Measurements from ENCODE around the gene CDHR3. TPM values are rescaled to one million over a fixed set of nuclear protein-coding genes. Genes with fewer than 3 reads are reported as not detected.

Gene CDHR3
- total and polyA plus RNA-seq, 4 experiments from 2014 or later = 1.3 to 12.1 (median 6.7) TPM

- H3K4me3 Mint-ChIP-seq = no peak overlapping the region
- H3K27me3 ChIP-seq (ENCODE audit: insufficient read depth, low read length) = no peaks in the 10 kb centered on the region
- H3K36me3 Mint-ChIP-seq = no peaks in the 10 kb centered on the region
- CTCF ChIA-PET (ENCODE audit: partially characterized antibody) = no interaction called here
- no peak overlapping the region for H3K27ac Mint-ChIP-seq
- H3K27me3 Mint-ChIP-seq = peaks cover 0 to 8% of the 10 kb centered on the region in 2 donors
- no peak for DNase-seq
- no peak overlapping the region for H3K27ac ChIP-seq (ENCODE audit: low read depth, low read length)
- no peaks in the 10 kb centered on the region for H3K9me3 Mint-ChIP-seq
- no peaks in the 10 kb centered on the region for H3K36me3 ChIP-seq (ENCODE audit: insufficient read depth, low read length)
- no peak overlapping the region for H3K4me3 ChIP-seq (ENCODE audit: low read length in 2 of 2)
- intact Hi-C loops (cut with micrococcal nuclease) = no loop called here
- no peaks in the 10 kb centered on the region for H3K4me1 ChIP-seq (ENCODE audit: insufficient read depth, low read length)
- POLR2A ChIA-PET (ENCODE audit: partially characterized antibody) = no interaction called here
- H3K4me1 Mint-ChIP-seq = no peaks in the 10 kb centered on the region
- H3K9me3 ChIP-seq (ENCODE audit: control insufficient read depth in 1 of 2, low read length in 2 of 2) = no peaks in the 10 kb centered on the region
These were observed 24.0 kb downstream of the CDHR3 start for GRCh38 chr7:105987046-105987445.

- ChIA-PET CTCF (ENCODE audit: partially characterized antibody) (no interaction called here), POLR2A (ENCODE audit: partially characterized antibody) (no interaction called here)
- intact Hi-C loops (cut with micrococcal nuclease) = no loop called here
- H3K4me3 Mint-ChIP-seq = no peak overlapping the region
- H3K36me3 Mint-ChIP-seq = no peaks in the 10 kb centered on the region
- Histone ChIP-seq H3K4me3 (ENCODE audit: low read length in 2 of 2) (no peak overlapping the region), H3K36me3 (ENCODE audit: insufficient read depth, low read length) (no peaks in the 10 kb centered on the region), H3K4me1 (ENCODE audit: insufficient read depth, low read length) (no peaks in the 10 kb centered on the region), H3K27me3 (ENCODE audit: insufficient read depth, low read length) (no peaks in the 10 kb centered on the region), H3K27ac (ENCODE audit: low read depth, low read length) (no peak overlapping the region), H3K9me3 (ENCODE audit: control insufficient read depth in 1 of 2, low read length in 2 of 2) (no peaks in the 10 kb centered on the region)
- peaks cover 0 to 6% of the 10 kb centered on the region in 2 donors for H3K27me3 Mint-ChIP-seq
- no peak for DNase-seq
- no peaks in the 10 kb centered on the region for H3K4me1 Mint-ChIP-seq
- H3K27ac Mint-ChIP-seq = no peak overlapping the region
- H3K9me3 Mint-ChIP-seq = no peaks in the 10 kb centered on the region
These were observed 25.2 kb downstream of the CDHR3 start for GRCh38 chr7:105988276-105988675.

GRCh38 chr7:105989191-105989590, 26.1 kb downstream of the CDHR3 start:
- DNase-seq = no peak
- H3K9me3 ChIP-seq (ENCODE audit: control insufficient read depth in 1 of 2, low read length in 2 of 2) = no peaks in the 10 kb centered on the region
- no peaks in the 10 kb centered on the region for H3K27me3 ChIP-seq (ENCODE audit: insufficient read depth, low read length)
- Mint-ChIP-seq H3K4me3 (no peak overlapping the region), H3K27ac (no peak overlapping the region), H3K4me1 (no peaks in the 10 kb centered on the region), H3K36me3 (no peaks in the 10 kb centered on the region), H3K9me3 (no peaks in the 10 kb centered on the region), H3K27me3 (peaks cover 2 to 4% of the 10 kb centered on the region in 2 donors)
- H3K4me1 ChIP-seq (ENCODE audit: insufficient read depth, low read length) = no peaks in the 10 kb centered on the region
- POLR2A ChIA-PET (ENCODE audit: partially characterized antibody) = no interaction called here
- H3K36me3 ChIP-seq (ENCODE audit: insufficient read depth, low read length) = no peaks in the 10 kb centered on the region
- H3K4me3 ChIP-seq (ENCODE audit: low read length in 2 of 2) = no peak overlapping the region
- H3K27ac ChIP-seq (ENCODE audit: low read depth, low read length) = no peak overlapping the region
- intact Hi-C loops (cut with micrococcal nuclease) = no loop called here
- CTCF ChIA-PET (ENCODE audit: partially characterized antibody) = interaction anchor here (0.8 to 2.1 kb wide), 2 partner anchors 20 to 229 kb away, joined by 3 to 5 read pairs; no protein-coding TSS in a partner anchor

- intact Hi-C loops (cut with micrococcal nuclease) = no loop called here
- POLR2A ChIA-PET (ENCODE audit: partially characterized antibody) = no interaction called here
- Mint-ChIP-seq H3K36me3 (no peaks in the 10 kb centered on the region), H3K27ac (peak overlapping the region in 1 of 7 donors; percentile 10), H3K4me1 (no peaks in the 10 kb centered on the region), H3K4me3 (no peak overlapping the region), H3K9me3 (no peaks in the 10 kb centered on the region), H3K27me3 (peaks cover 2 to 4% of the 10 kb centered on the region in 2 donors)
- CTCF ChIA-PET (ENCODE audit: partially characterized antibody) = interaction anchor here (0.8 to 2.1 kb wide), 4 partner anchors 9 to 229 kb away, joined by 3 to 5 read pairs (median 5); no protein-coding TSS in a partner anchor
- Histone ChIP-seq H3K4me1 (ENCODE audit: insufficient read depth, low read length) (no peaks in the 10 kb centered on the region), H3K4me3 (ENCODE audit: low read length in 2 of 2) (no peak overlapping the region), H3K27me3 (ENCODE audit: insufficient read depth, low read length) (no peaks in the 10 kb centered on the region), H3K9me3 (ENCODE audit: control insufficient read depth in 1 of 2, low read length in 2 of 2) (no peaks in the 10 kb centered on the region), H3K36me3 (ENCODE audit: insufficient read depth, low read length) (no peaks in the 10 kb centered on the region), H3K27ac (ENCODE audit: low read depth, low read length) (no peak overlapping the region)
- DNase-seq = no peak
These were observed 26.6 kb downstream of the CDHR3 start for GRCh38 chr7:105989686-105990085.

GRCh38 chr7:105990141-105990540, 27.1 kb downstream of the CDHR3 start:
- POLR2A ChIA-PET (ENCODE audit: partially characterized antibody) = no interaction called here
- Mint-ChIP-seq H3K4me1 (no peaks in the 10 kb centered on the region), H3K4me3 (no peak overlapping the region), H3K27me3 (peaks cover 2 to 4% of the 10 kb centered on the region in 2 donors), H3K36me3 (no peaks in the 10 kb centered on the region), H3K9me3 (no peaks in the 10 kb centered on the region), H3K27ac (peak overlapping the region in 1 of 7 donors; percentile 10)
- intact Hi-C loops (cut with micrococcal nuclease) = no loop called here
- no peak for DNase-seq
- H3K9me3 ChIP-seq (ENCODE audit: control insufficient read depth in 1 of 2, low read length in 2 of 2) = no peaks in the 10 kb centered on the region
- no peak overlapping the region for H3K4me3 ChIP-seq (ENCODE audit: low read length in 2 of 2)
- CTCF ChIA-PET (ENCODE audit: partially characterized antibody) = interaction anchor here (0.8 to 2.1 kb wide), 5 partner anchors 8 to 230 kb away, joined by 3 to 6 read pairs (median 5); no protein-coding TSS in a partner anchor
- no peak overlapping the region for H3K27ac ChIP-seq (ENCODE audit: low read depth, low read length)
- no peaks in the 10 kb centered on the region for H3K27me3 ChIP-seq (ENCODE audit: insufficient read depth, low read length)
- no peaks in the 10 kb centered on the region for H3K4me1 ChIP-seq (ENCODE audit: insufficient read depth, low read length)
- no peaks in the 10 kb centered on the region for H3K36me3 ChIP-seq (ENCODE audit: insufficient read depth, low read length)

GRCh38 chr7:105990727-105991453, 27.8 kb downstream of the CDHR3 start:
- H3K36me3 ChIP-seq (ENCODE audit: insufficient read depth, low read length) = no peaks in the 10 kb centered on the region
- Mint-ChIP-seq H3K36me3 (no peaks in the 10 kb centered on the region), H3K4me3 (no peak overlapping the region), H3K9me3 (no peaks in the 10 kb centered on the region), H3K27me3 (peaks cover 2 to 4% of the 10 kb centered on the region in 2 donors), H3K4me1 (no peaks in the 10 kb centered on the region), H3K27ac (no peak overlapping the region)
- H3K4me1 ChIP-seq (ENCODE audit: insufficient read depth, low read length) = no peaks in the 10 kb centered on the region
- no peak overlapping the region for H3K4me3 ChIP-seq (ENCODE audit: low read length in 2 of 2)
- DNase-seq = no peak
- H3K27ac ChIP-seq (ENCODE audit: low read depth, low read length) = no peak overlapping the region
- H3K9me3 ChIP-seq (ENCODE audit: control insufficient read depth in 1 of 2, low read length in 2 of 2) = no peaks in the 10 kb centered on the region
- H3K27me3 ChIP-seq (ENCODE audit: insufficient read depth, low read length) = no peaks in the 10 kb centered on the region
- ChIA-PET POLR2A (ENCODE audit: partially characterized antibody) (no interaction called here), CTCF (ENCODE audit: partially characterized antibody) (interaction anchor here (1.4 to 2.1 kb wide), 4 partner anchors 8 to 230 kb away, joined by 5 to 6 read pairs (median 5); no protein-coding TSS in a partner anchor)
- intact Hi-C loops (cut with micrococcal nuclease) = no loop called here

GRCh38 chr7:105992905-105993304, 29.8 kb downstream of the CDHR3 start:
- H3K27ac Mint-ChIP-seq = no peak overlapping the region
- Histone ChIP-seq H3K36me3 (ENCODE audit: insufficient read depth, low read length) (no peaks in the 10 kb centered on the region), H3K27ac (ENCODE audit: low read depth, low read length) (no peak overlapping the region), H3K4me1 (ENCODE audit: insufficient read depth, low read length) (no peaks in the 10 kb centered on the region), H3K27me3 (ENCODE audit: insufficient read depth, low read length) (no peaks in the 10 kb centered on the region), H3K4me3 (ENCODE audit: low read length in 2 of 2) (no peak overlapping the region), H3K9me3 (ENCODE audit: control insufficient read depth in 1 of 2, low read length in 2 of 2) (no peaks in the 10 kb centered on the region)
- intact Hi-C loops (cut with micrococcal nuclease) = no loop called here
- ChIA-PET POLR2A (ENCODE audit: partially characterized antibody) (no interaction called here), CTCF (ENCODE audit: partially characterized antibody) (interaction anchor here (1.4 kb wide), 1 partner anchor 232 kb away, joined by 4 read pairs; no protein-coding TSS in a partner anchor)
- no peak overlapping the region for H3K4me3 Mint-ChIP-seq
- no peaks in the 10 kb centered on the region for H3K36me3 Mint-ChIP-seq
- no peaks in the 10 kb centered on the region for H3K9me3 Mint-ChIP-seq
- H3K4me1 Mint-ChIP-seq = no peaks in the 10 kb centered on the region
- H3K27me3 Mint-ChIP-seq = peaks cover 2 to 4% of the 10 kb centered on the region in 2 donors
- no peak for DNase-seq

Data from CD4-positive, alpha-beta memory T cell (primary cell).